Rectal smooth muscle tissue (tissue), 1 donor: ENCODE measurements around the gene ANO2.

ENCODE experiments used
- H3K27ac ChIP-seq: one replicate; pipeline ENCODE4 v1.7.0; 2013; ENCODE audit warnings: low read depth, low read length, inconsistent platforms
- H3K27me3 ChIP-seq: one replicate; pipeline ENCODE4 v1.7.0; 2013; ENCODE audit warnings: low read length; ENCODE audit not compliant: control insufficient read depth, insufficient read depth
- H3K36me3 ChIP-seq: one replicate; pipeline ENCODE4 v1.7.0; 2013; ENCODE audit warnings: low read length; ENCODE audit not compliant: control insufficient read depth, insufficient read depth
- H3K4me1 ChIP-seq: one replicate; pipeline ENCODE4 v1.7.0; 2013; ENCODE audit warnings: low read length; ENCODE audit not compliant: control insufficient read depth, insufficient read depth
- H3K4me3 ChIP-seq: one replicate; pipeline ENCODE4 v1.7.0; 2013; ENCODE audit warnings: low read length
- H3K9ac ChIP-seq: one replicate; pipeline ENCODE4 v1.7.0; 2013; ENCODE audit warnings: low read length

ANO2 gene

DNA sequence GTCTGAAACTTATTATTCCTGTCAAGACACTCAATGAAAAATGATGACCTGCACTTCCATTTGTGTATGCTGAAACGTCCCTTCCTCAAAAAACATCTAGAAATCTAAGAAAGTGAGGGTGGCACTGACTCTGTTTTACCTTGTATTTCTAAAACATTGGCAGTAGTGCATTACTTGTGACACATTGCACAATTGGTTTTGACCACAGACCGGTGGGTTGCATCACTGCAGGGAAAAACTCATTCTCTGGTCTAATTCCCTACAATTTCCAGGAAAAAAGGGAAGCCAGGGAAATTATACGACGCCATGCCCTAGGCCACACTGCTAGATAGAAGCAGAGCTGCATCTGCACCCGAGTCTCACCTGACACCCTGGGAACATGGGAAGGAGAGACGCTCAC lies 356.5 kb downstream of the ANO2 start:
- Histone ChIP-seq H3K36me3 (no peaks in the 10 kb centered on the region), H3K4me1 (no peaks in the 10 kb centered on the region), H3K9ac (no peak overlapping the region), H3K27me3 (no peaks in the 10 kb centered on the region), H3K4me3 (no peak overlapping the region), H3K27ac (no peak overlapping the region)

DNA sequence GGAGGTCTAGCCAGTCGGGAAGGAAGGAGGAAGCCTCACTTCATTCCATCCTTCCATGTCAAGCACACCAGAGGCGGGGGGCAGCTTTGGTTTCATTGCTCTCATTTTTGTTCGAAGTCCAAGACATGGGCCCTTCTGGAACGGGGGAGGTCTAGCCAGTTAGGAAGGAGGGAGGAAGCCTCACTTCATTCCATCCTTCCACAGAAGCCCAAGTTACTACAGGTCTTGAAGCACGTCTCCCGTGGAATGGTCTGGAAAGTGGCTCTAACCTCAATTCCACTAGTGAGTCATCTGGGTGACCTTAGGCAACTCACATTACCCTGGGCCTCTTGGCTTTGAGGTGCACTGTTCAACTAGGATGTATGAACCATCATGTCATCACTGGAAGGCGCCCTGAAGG lies 356.9 kb downstream of the ANO2 start:
- Histone ChIP-seq H3K27me3 (no peaks in the 10 kb centered on the region), H3K36me3 (no peaks in the 10 kb centered on the region), H3K4me1 (no peaks in the 10 kb centered on the region), H3K4me3 (no peak overlapping the region), H3K9ac (no peak overlapping the region), H3K27ac (no peak overlapping the region)

DNA sequence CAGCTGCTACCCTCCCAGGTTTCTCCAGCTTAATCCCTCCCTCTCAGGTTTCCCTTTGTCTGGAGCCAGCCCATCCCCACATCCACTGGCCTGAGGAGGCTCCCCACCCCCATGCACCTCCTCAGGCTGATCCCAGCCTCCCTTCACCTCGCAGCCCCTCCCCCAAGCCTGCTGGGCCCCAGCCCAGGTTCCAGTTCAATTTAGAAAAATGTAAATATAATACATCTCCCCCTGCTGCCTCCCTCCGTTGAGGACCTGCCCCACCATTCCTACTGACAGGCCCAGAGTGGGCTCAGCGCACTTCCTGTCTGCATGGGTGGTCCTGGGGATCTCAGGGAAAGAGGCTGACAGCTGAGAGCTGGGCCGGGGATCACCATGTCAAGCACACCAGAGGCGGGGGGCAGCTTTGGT lies 357.3 kb downstream of the ANO2 start:
- H3K9ac ChIP-seq = no peak overlapping the region
- H3K4me3 ChIP-seq = no peak overlapping the region
- no peaks in the 10 kb centered on the region for H3K27me3 ChIP-seq
- H3K4me1 ChIP-seq = no peaks in the 10 kb centered on the region
- no peaks in the 10 kb centered on the region for H3K36me3 ChIP-seq
- H3K27ac ChIP-seq = no peak overlapping the region

GRCh38 chr12:5586201-5586600 lies 358.9 kb downstream of the ANO2 start:
- Histone ChIP-seq H3K27ac (no peak overlapping the region), H3K4me1 (no peaks in the 10 kb centered on the region)

GRCh38 chr12:5585178-5585577 lies 359.9 kb downstream of the ANO2 start:
- H3K27ac ChIP-seq = no peak overlapping the region
- H3K4me1 ChIP-seq = no peaks in the 10 kb centered on the region
- H3K36me3 ChIP-seq = no peaks in the 10 kb centered on the region
- no peaks in the 10 kb centered on the region for H3K27me3 ChIP-seq
- no peak overlapping the region for H3K4me3 ChIP-seq
- no peak overlapping the region for H3K9ac ChIP-seq

More at GRCh38 chr12:5586201-5586600, 358.9 kb downstream of the ANO2 start:
- H3K9ac ChIP-seq = no peak overlapping the region
- no peaks in the 10 kb centered on the region for H3K36me3 ChIP-seq
- no peaks in the 10 kb centered on the region for H3K27me3 ChIP-seq
- no peak overlapping the region for H3K4me3 ChIP-seq

DNA sequence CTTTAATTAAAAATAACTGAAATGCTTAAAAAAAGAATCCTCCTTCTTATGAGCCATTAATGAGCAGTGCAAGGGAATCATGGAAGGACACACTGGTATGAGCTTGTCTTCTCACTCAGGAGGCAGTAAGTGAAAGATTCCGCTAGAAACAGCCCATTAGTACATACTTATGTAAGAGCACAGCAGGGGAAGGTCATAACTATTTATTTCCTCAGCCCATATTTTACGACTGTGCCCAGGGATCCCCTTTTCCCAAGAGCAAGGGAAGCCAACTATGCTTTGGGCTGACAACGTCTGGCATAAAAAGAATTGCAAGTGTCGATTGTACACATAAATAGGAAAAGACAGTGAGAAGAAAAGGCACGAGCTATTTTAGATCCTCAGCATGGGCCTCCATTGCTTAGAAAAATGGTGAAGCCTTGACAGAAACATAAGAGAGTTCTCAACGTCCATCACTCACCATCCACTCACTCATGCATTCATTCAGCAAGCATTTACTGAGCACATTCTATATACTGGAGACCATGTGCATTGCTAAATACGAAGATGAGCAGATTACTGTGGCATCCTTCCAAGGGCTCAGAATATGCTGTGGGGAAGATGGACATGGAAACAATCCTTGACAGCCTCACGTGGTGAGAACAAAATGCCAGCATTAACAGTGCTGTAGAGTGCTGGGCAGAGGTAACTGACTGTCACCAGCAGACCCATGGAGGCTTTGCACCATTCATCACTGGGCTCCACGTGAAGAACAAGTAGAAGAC lies 360.5 kb downstream of the ANO2 start:
- Histone ChIP-seq H3K4me1 (no peaks in the 10 kb centered on the region), H3K27ac (no peak overlapping the region), H3K4me3 (no peak overlapping the region), H3K36me3 (no peaks in the 10 kb centered on the region), H3K9ac (no peak overlapping the region), H3K27me3 (no peaks in the 10 kb centered on the region)

DNA sequence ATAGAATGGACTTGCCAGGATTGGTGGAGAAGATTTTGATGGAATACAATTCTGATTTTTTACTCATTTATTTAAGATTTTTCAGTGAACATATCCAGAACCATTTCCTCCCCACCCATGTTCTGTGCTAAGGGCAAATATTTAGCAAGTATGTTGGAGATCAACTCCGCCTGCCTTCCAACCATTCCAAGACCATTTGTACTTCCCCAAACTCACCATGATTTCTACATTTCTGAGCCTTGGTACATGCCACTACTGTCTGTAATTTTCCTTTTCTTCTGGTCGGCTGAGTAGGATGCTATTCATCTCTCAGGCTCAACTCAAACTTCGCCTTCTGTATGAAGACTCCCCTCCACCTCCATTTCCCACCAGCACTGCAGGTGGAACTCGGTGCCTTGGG lies 362.5 kb downstream of the ANO2 start:
- H3K27me3 ChIP-seq = no peaks in the 10 kb centered on the region
- H3K4me3 ChIP-seq = no peak overlapping the region
- no peak overlapping the region for H3K27ac ChIP-seq
- H3K36me3 ChIP-seq = no peaks in the 10 kb centered on the region
- no peaks in the 10 kb centered on the region for H3K4me1 ChIP-seq
- H3K9ac ChIP-seq = no peak overlapping the region

DNA sequence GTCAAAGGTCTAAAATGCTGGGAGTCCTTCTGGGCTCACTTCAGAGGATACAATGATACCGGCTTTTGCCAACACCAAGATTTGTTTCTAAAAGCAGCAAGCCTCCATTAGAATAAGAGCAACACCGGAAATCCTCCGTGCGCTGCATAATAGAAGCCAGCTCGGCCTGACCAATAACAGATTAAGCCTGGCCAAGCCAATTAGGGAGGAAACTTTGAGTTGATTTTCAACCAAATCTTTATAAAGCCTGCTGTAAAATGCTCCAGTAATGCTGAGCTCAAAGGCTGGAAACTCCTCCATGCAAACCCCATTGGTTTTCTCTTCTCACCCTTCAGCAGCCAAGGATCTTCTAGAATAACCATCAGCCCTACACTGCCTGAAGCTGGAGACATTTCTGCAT lies 363.0 kb downstream of the ANO2 start:
- Histone ChIP-seq H3K27ac (no peak overlapping the region), H3K4me1 (no peaks in the 10 kb centered on the region), H3K9ac (no peak overlapping the region), H3K36me3 (no peaks in the 10 kb centered on the region), H3K27me3 (no peaks in the 10 kb centered on the region), H3K4me3 (no peak overlapping the region)

GRCh38 chr12:5581616-5582015 lies 363.4 kb downstream of the ANO2 start:
- H3K4me3 ChIP-seq = no peak overlapping the region
- H3K27ac ChIP-seq = no peak overlapping the region
- H3K27me3 ChIP-seq = no peaks in the 10 kb centered on the region
- H3K36me3 ChIP-seq = no peaks in the 10 kb centered on the region
- H3K4me1 ChIP-seq = no peaks in the 10 kb centered on the region
- H3K9ac ChIP-seq = no peak overlapping the region

GRCh38 chr12:5581019-5581418 lies 364.0 kb downstream of the ANO2 start:
- Histone ChIP-seq H3K27me3 (no peaks in the 10 kb centered on the region), H3K9ac (no peak overlapping the region), H3K27ac (no peak overlapping the region), H3K4me3 (no peak overlapping the region), H3K36me3 (no peaks in the 10 kb centered on the region), H3K4me1 (no peaks in the 10 kb centered on the region)

DNA sequence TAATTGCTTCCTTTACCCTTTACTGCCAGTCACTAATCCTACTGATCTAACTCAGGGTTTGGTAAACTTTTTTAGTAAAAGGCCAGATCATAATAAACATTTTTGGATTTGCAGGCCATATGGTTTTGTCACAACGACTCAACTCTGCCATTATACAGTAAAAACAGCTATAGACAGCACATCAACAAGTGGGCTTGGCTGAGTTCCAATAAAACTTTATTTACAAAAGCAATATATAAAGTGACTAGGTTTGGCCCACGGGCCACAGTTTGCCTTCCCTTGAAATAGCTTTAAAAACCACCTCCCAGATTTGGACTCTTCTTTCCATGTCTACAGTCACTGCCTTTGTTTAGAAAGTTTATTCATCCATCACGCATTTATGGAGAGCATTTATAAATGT lies 366.3 kb downstream of the ANO2 start:
- Histone ChIP-seq H3K4me1 (no peaks in the 10 kb centered on the region), H3K27ac (no peak overlapping the region), H3K36me3 (no peaks in the 10 kb centered on the region)

DNA sequence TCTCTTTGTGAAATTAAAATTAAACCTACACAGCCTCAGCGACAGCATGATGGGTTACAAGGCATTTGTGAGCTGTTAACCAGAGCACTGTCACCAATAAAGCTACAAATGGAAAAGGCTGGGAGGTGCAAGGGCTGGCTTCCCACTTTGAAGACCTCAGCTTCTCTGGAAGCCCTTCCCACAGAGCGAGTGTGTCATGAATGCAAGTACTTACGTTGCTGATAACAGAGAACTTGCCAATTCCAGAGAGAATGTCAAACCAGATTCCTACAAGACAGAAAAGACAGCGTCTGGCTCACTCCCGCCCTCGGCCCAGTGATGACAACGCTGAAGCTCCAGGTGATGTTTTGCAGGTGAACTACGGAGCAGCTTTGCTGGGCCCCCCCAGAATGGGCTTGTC lies 367.3 kb downstream of the ANO2 start:
- no peaks in the 10 kb centered on the region for H3K4me1 ChIP-seq
- no peak overlapping the region for H3K27ac ChIP-seq
- no peaks in the 10 kb centered on the region for H3K27me3 ChIP-seq
- no peaks in the 10 kb centered on the region for H3K36me3 ChIP-seq
- no peak overlapping the region for H3K4me3 ChIP-seq
- no peak overlapping the region for H3K9ac ChIP-seq

More for the DNA sequence above, 366.3 kb downstream of the ANO2 start:
- H3K27me3 ChIP-seq = no peaks in the 10 kb centered on the region
- no peak overlapping the region for H3K4me3 ChIP-seq
- H3K9ac ChIP-seq = no peak overlapping the region

DNA sequence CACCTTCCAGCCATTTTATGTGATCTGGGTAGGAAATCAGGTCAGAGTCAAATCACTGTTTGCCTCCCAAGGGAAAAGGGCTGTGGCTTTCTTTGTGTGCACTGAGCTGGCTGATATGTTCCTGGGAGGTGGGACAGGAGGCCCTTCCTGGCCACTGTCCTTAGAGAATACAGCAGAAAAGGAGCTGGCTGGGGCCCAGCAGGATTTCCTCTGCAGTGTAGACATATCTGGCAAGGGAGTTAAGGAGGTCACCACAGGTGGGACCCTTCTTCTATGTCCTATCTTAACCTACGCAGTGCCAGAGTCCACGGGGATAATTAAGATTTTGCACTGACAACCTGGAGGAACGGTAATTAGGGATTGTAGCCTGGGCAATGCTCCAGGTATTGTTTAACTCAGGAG lies 367.8 kb downstream of the ANO2 start:
- Histone ChIP-seq H3K36me3 (no peaks in the 10 kb centered on the region), H3K27me3 (no peaks in the 10 kb centered on the region), H3K9ac (no peak overlapping the region), H3K4me1 (no peaks in the 10 kb centered on the region), H3K4me3 (no peak overlapping the region), H3K27ac (no peak overlapping the region)
